ENCODE data around the gene MYO9B. TPM values are rescaled to one million over a fixed set of nuclear protein-coding genes. Genes with fewer than 3 reads are reported as not detected.

The MYO9B gene
- total RNA-seq, 2 donors from 2014 or later = 149 to 152 TPM

GRCh38 chr19:17045907-17046502 is 29.6 kb upstream of the MYO9B start:
- H3K36me3 Mint-ChIP-seq (ENCODE audit: low read depth) = peaks cover 31% of the 10 kb centered on the region
- H3K27me3 Mint-ChIP-seq = peaks cover 3% of the 10 kb centered on the region
- H3K9me3 Mint-ChIP-seq = no peaks in the 10 kb centered on the region
- peak overlapping the region; percentile 56 for H3K27ac Mint-ChIP-seq
- ATAC-seq (replicated peaks) = no peak
- H3K4me1 Mint-ChIP-seq = no peaks in the 10 kb centered on the region
- no peak overlapping the region for H3K4me3 Mint-ChIP-seq

- H3K27me3 Mint-ChIP-seq = no peaks in the 10 kb centered on the region
- H3K27ac Mint-ChIP-seq = no peak overlapping the region
These were observed 26.6 kb upstream of the MYO9B start for GRCh38 chr19:17048885-17049453.

GRCh38 chr19:17049711-17050280 is 25.8 kb upstream of the MYO9B start:
- peaks cover 67% of the 10 kb centered on the region for H3K36me3 Mint-ChIP-seq (ENCODE audit: low read depth)
- H3K4me1 Mint-ChIP-seq = no peaks in the 10 kb centered on the region
- H3K27ac Mint-ChIP-seq = no peak overlapping the region
- no peaks in the 10 kb centered on the region for H3K9me3 Mint-ChIP-seq
- H3K27me3 Mint-ChIP-seq = no peaks in the 10 kb centered on the region
- no peak for ATAC-seq (replicated peaks)
- no peak overlapping the region for H3K4me3 Mint-ChIP-seq

More at GRCh38 chr19:17048885-17049453, 26.6 kb upstream of the MYO9B start:
- Mint-ChIP-seq H3K4me3 (no peak overlapping the region), H3K36me3 (ENCODE audit: low read depth) (peaks cover 59% of the 10 kb centered on the region), H3K4me1 (no peaks in the 10 kb centered on the region), H3K9me3 (no peaks in the 10 kb centered on the region)
- no peak for ATAC-seq (replicated peaks)

- Mint-ChIP-seq H3K9me3 (no peaks in the 10 kb centered on the region), H3K4me3 (no peak overlapping the region), H3K27me3 (no peaks in the 10 kb centered on the region), H3K36me3 (ENCODE audit: low read depth) (peaks cover 86% of the 10 kb centered on the region), H3K4me1 (no peaks in the 10 kb centered on the region), H3K27ac (no peak overlapping the region)
- no peak for ATAC-seq (replicated peaks)
These were observed 23.1 kb upstream of the MYO9B start for GRCh38 chr19:17052439-17052838.

- ATAC-seq (replicated peaks) = no peak
- Mint-ChIP-seq H3K27me3 (no peaks in the 10 kb centered on the region), H3K36me3 (ENCODE audit: low read depth) (peaks cover 89% of the 10 kb centered on the region), H3K4me3 (no peak overlapping the region), H3K4me1 (no peaks in the 10 kb centered on the region), H3K27ac (no peak overlapping the region), H3K9me3 (no peaks in the 10 kb centered on the region)
These were observed 20.8 kb upstream of the MYO9B start for GRCh38 chr19:17054746-17055145.

GRCh38 chr19:17055636-17056035 is 19.9 kb upstream of the MYO9B start:
- Mint-ChIP-seq H3K27me3 (no peaks in the 10 kb centered on the region), H3K27ac (no peak overlapping the region), H3K36me3 (ENCODE audit: low read depth) (peaks cover 91% of the 10 kb centered on the region), H3K4me1 (no peaks in the 10 kb centered on the region), H3K9me3 (no peaks in the 10 kb centered on the region), H3K4me3 (no peak overlapping the region)
- ATAC-seq (replicated peaks) = no peak

- H3K4me1 Mint-ChIP-seq = no peaks in the 10 kb centered on the region
- no peak overlapping the region for H3K27ac Mint-ChIP-seq
- H3K4me3 Mint-ChIP-seq = no peak overlapping the region
- peaks cover 85% of the 10 kb centered on the region for H3K36me3 Mint-ChIP-seq (ENCODE audit: low read depth)
- no peaks in the 10 kb centered on the region for H3K27me3 Mint-ChIP-seq
- no peaks in the 10 kb centered on the region for H3K9me3 Mint-ChIP-seq
- ATAC-seq (replicated peaks) = no peak
These were observed 17.3 kb upstream of the MYO9B start for GRCh38 chr19:17058236-17058635.

GRCh38 chr19:17060802-17061201 is 14.8 kb upstream of the MYO9B start:
- peaks cover 14% of the 10 kb centered on the region for H3K4me1 Mint-ChIP-seq
- H3K36me3 Mint-ChIP-seq (ENCODE audit: low read depth) = peaks cover 81% of the 10 kb centered on the region
- no peak for ATAC-seq (replicated peaks)
- H3K9me3 Mint-ChIP-seq = no peaks in the 10 kb centered on the region
- no peak overlapping the region for H3K27ac Mint-ChIP-seq
- H3K27me3 Mint-ChIP-seq = no peaks in the 10 kb centered on the region
- no peak overlapping the region for H3K4me3 Mint-ChIP-seq

- Mint-ChIP-seq H3K4me3 (no peak overlapping the region), H3K27me3 (no peaks in the 10 kb centered on the region), H3K9me3 (no peaks in the 10 kb centered on the region), H3K27ac (no peak overlapping the region), H3K36me3 (ENCODE audit: low read depth) (peaks cover 78% of the 10 kb centered on the region), H3K4me1 (peaks cover 14% of the 10 kb centered on the region)
- no peak for ATAC-seq (replicated peaks)
These were observed 14.4 kb upstream of the MYO9B start for GRCh38 chr19:17061205-17061604.

- peaks cover 78% of the 10 kb centered on the region for H3K36me3 Mint-ChIP-seq (ENCODE audit: low read depth)
- H3K9me3 Mint-ChIP-seq = no peaks in the 10 kb centered on the region
- peaks cover 14% of the 10 kb centered on the region for H3K4me1 Mint-ChIP-seq
- no peak overlapping the region for H3K27ac Mint-ChIP-seq
- ATAC-seq (replicated peaks) = no peak
- H3K4me3 Mint-ChIP-seq = no peak overlapping the region
- H3K27me3 Mint-ChIP-seq = no peaks in the 10 kb centered on the region
These were observed 13.9 kb upstream of the MYO9B start for GRCh38 chr19:17061691-17062090.

GRCh38 chr19:17063428-17063827 is 12.1 kb upstream of the MYO9B start:
- Mint-ChIP-seq H3K4me1 (peaks cover 14% of the 10 kb centered on the region), H3K9me3 (no peaks in the 10 kb centered on the region), H3K36me3 (ENCODE audit: low read depth) (peaks cover 80% of the 10 kb centered on the region), H3K4me3 (no peak overlapping the region), H3K27ac (peak overlapping the region; percentile 3), H3K27me3 (no peaks in the 10 kb centered on the region)
- peak; percentile 48 for ATAC-seq (replicated peaks)

- H3K4me1 Mint-ChIP-seq = peaks cover 27% of the 10 kb centered on the region
- no peak overlapping the region for H3K4me3 Mint-ChIP-seq
- H3K27me3 Mint-ChIP-seq = no peaks in the 10 kb centered on the region
- no peak overlapping the region for H3K27ac Mint-ChIP-seq
- H3K9me3 Mint-ChIP-seq = no peaks in the 10 kb centered on the region
- no peak for ATAC-seq (replicated peaks)
- H3K36me3 Mint-ChIP-seq (ENCODE audit: low read depth) = peaks cover 83% of the 10 kb centered on the region
These were observed 6.4 kb upstream of the MYO9B start for GRCh38 chr19:17069193-17069592.

- Mint-ChIP-seq H3K4me1 (peaks cover 15% of the 10 kb centered on the region), H3K27ac (no peak overlapping the region), H3K9me3 (no peaks in the 10 kb centered on the region), H3K27me3 (no peaks in the 10 kb centered on the region), H3K36me3 (ENCODE audit: low read depth) (peaks cover 71% of the 10 kb centered on the region), H3K4me3 (no peak overlapping the region)
- ATAC-seq (replicated peaks) = no peak
These were observed 5.2 kb upstream of the MYO9B start for GRCh38 chr19:17070421-17070820.

- Mint-ChIP-seq H3K27ac (no peak overlapping the region), H3K4me3 (no peak overlapping the region), H3K9me3 (no peaks in the 10 kb centered on the region), H3K36me3 (ENCODE audit: low read depth) (peaks cover 71% of the 10 kb centered on the region), H3K4me1 (peaks cover 14% of the 10 kb centered on the region), H3K27me3 (no peaks in the 10 kb centered on the region)
- ATAC-seq (replicated peaks) = no peak
These were observed 4.7 kb upstream of the MYO9B start for GRCh38 chr19:17070912-17071311.

GRCh38 chr19:17073869-17074633 is 1.5 kb upstream of the MYO9B start:
- Mint-ChIP-seq H3K4me3 (peak overlapping the region; percentile 99), H3K4me1 (peaks cover 25% of the 10 kb centered on the region), H3K9me3 (no peaks in the 10 kb centered on the region), H3K36me3 (ENCODE audit: low read depth) (peaks cover 55% of the 10 kb centered on the region), H3K27me3 (no peaks in the 10 kb centered on the region), H3K27ac (peak overlapping the region; percentile 97)
- ATAC-seq (replicated peaks) = no peak
